GM21717 (cell line): ENCODE results near the gene ARSD.
"Not testable (repeated sequence)": the region's sequence is repeated elsewhere in the genome, so short reads cannot be mapped to it uniquely, and the experiment has no call there.

ENCODE experiments used
- ATAC-seq: cut with Tn5 transposase; IDR thresholded peaks from one replicate; pipeline ENCODE4 v1.9.1; 2021; ENCODE audit warnings: mild to moderate bottlenecking, moderate library complexity; ENCODE audit not compliant: unreplicated experiment

The ARSD gene

GRCh38 chrX:2933125-2933900, 4.2 kb upstream of the ARSD start:
- no peak for ATAC-seq

GRCh38 chrX:2931612-2932011, 2.5 kb upstream of the ARSD start:
- no peak for ATAC-seq

GRCh38 chrX:2931155-2931554, 2.0 kb upstream of the ARSD start:
- ATAC-seq = no peak

- no peak for ATAC-seq
These were observed 952 bp downstream of the ARSD start for GRCh38 chrX:2928191-2928582.

- no peak for ATAC-seq
These were observed 2.4 kb downstream of the ARSD start for GRCh38 chrX:2926664-2927275.

- ATAC-seq = not testable (repeated sequence)
These were observed 2.9 kb downstream of the ARSD start for GRCh38 chrX:2926255-2926654.

- ATAC-seq = no peak
These were observed 5.0 kb downstream of the ARSD start for GRCh38 chrX:2924151-2924550.

- no peak for ATAC-seq
These were observed 7.4 kb downstream of the ARSD start for GRCh38 chrX:2921750-2922149.

- no peak for ATAC-seq
These were observed 7.9 kb downstream of the ARSD start for GRCh38 chrX:2921193-2921592.

- no peak for ATAC-seq
These were observed 11.4 kb downstream of the ARSD start for GRCh38 chrX:2917767-2918166.

GRCh38 chrX:2913118-2913517, 16.0 kb downstream of the ARSD start:
- ATAC-seq = no peak

GRCh38 chrX:2910109-2910508, 19.0 kb downstream of the ARSD start:
- ATAC-seq = no peak

- ATAC-seq = no peak
These were observed 20.9 kb downstream of the ARSD start for GRCh38 chrX:2908125-2908685.

GRCh38 chrX:2907295-2907694, 21.8 kb downstream of the ARSD start:
- ATAC-seq = no peak

- ATAC-seq = no peak
These were observed 25.8 kb downstream of the ARSD start for GRCh38 chrX:2903366-2903765.

GRCh38 chrX:2902841-2903240, 26.3 kb downstream of the ARSD start:
- ATAC-seq = no peak

GRCh38 chrX:2901367-2902036, 27.6 kb downstream of the ARSD start:
- no peak for ATAC-seq

GRCh38 chrX:2898846-2899512, 30.2 kb downstream of the ARSD start:
- ATAC-seq = no peak

GRCh38 chrX:2897690-2898623, 31.2 kb downstream of the ARSD start:
- not testable (repeated sequence) for ATAC-seq

GRCh38 chrX:2897311-2897689, 31.8 kb downstream of the ARSD start:
- no peak for ATAC-seq
